GM12801 (cell line): ENCODE measurements around the gene RGS1.

ENCODE experiments used
- CTCF ChIP-seq: IDR thresholded peaks from one replicate; pipeline ENCODE4 v1.5.1; 2011; ENCODE audit warnings: control low read depth; ENCODE audit not compliant: insufficient read length; ENCODE audit errors: extremely low read depth

The RGS1 gene

GRCh38 chr1:192547501-192547900 is 28.1 kb upstream of the RGS1 start:
- TF ChIP-seq CTCF, result no peak

GRCh38 chr1:192549937-192550336 is 25.6 kb upstream of the RGS1 start:
- TF ChIP-seq CTCF, result no peak

GRCh38 chr1:192550922-192551534 is 24.5 kb upstream of the RGS1 start:
- TF ChIP-seq CTCF, result no peak

- TF ChIP-seq CTCF, result no peak
Observed at GRCh38 chr1:192552760-192553191, 22.8 kb upstream of the RGS1 start.

- TF ChIP-seq CTCF, result no peak
Observed at GRCh38 chr1:192553741-192554140, 21.8 kb upstream of the RGS1 start.

- no peak for TF ChIP-seq CTCF
Observed at GRCh38 chr1:192554904-192555303, 20.7 kb upstream of the RGS1 start.

- TF ChIP-seq CTCF, result no peak
Observed at GRCh38 chr1:192555399-192555798, 20.2 kb upstream of the RGS1 start.
